RWPE1 (cell line): ENCODE measurements around the gene SYS1.

Experiments used
- CTCF ChIA-PET: fragments of 350-600 bp; sonication (Branson Sonifier 250); formaldehyde crosslinking; extraction: SDS; loops from one replicate; lab custom pipeline; 2021; lab: Yijun Ruan, JAX
- POLR2A ChIA-PET: fragments of 400-600 bp; formaldehyde crosslinking; extraction: SDS; loops from one replicate; lab custom pipeline; 2020; ENCODE audit warnings: antibody characterized with exemption; ENCODE audit not compliant: low non-redundant PET; lab: Yijun Ruan, JAX
- DNase-seq: peaks from one replicate; pipeline ENCODE4 v3.0.0; 2012; ENCODE audit warnings: low spot score
- H3K27ac ChIP-seq: fragments of 450-650 bp; 2 replicates; pipeline ENCODE4 v1.5.1; 2017
- TF ChIP-seq, protein P1 (sequence below): fragments of 450-650 bp; conservative IDR thresholded peaks from 2 replicates; pipeline ENCODE4 v1.5.1; 2017; ENCODE audit warnings: low read depth, mild to moderate bottlenecking

SYS1 gene

DNA sequence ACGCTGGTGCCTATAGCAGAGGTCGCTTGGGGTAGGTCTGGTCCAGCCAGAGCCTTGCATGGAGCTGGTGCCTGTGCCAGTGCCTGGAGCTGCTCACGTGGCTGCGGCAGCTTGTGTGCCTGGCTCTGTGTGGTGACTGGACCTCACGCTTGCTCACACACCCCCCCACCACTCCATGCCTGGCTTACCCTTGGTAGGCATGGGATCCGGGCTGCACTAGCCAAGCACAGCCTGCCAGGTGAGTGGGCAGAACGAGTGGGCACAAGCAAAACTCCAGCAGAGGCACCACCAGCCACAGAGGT is 32.1 kb downstream of the SYS1 start:
- TF ChIP-seq, protein P1, sequence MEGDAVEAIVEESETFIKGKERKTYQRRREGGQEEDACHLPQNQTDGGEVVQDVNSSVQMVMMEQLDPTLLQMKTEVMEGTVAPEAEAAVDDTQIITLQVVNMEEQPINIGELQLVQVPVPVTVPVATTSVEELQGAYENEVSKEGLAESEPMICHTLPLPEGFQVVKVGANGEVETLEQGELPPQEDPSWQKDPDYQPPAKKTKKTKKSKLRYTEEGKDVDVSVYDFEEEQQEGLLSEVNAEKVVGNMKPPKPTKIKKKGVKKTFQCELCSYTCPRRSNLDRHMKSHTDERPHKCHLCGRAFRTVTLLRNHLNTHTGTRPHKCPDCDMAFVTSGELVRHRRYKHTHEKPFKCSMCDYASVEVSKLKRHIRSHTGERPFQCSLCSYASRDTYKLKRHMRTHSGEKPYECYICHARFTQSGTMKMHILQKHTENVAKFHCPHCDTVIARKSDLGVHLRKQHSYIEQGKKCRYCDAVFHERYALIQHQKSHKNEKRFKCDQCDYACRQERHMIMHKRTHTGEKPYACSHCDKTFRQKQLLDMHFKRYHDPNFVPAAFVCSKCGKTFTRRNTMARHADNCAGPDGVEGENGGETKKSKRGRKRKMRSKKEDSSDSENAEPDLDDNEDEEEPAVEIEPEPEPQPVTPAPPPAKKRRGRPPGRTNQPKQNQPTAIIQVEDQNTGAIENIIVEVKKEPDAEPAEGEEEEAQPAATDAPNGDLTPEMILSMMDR = no peak
- no peak for DNase-seq
- CTCF ChIA-PET = interaction anchor here (1.5 kb wide), 1 partner anchor 8 kb away, joined by 5 read pairs; no protein-coding TSS in a partner anchor
- no peak overlapping the region for H3K27ac ChIP-seq
- POLR2A ChIA-PET = no interaction called here

DNA sequence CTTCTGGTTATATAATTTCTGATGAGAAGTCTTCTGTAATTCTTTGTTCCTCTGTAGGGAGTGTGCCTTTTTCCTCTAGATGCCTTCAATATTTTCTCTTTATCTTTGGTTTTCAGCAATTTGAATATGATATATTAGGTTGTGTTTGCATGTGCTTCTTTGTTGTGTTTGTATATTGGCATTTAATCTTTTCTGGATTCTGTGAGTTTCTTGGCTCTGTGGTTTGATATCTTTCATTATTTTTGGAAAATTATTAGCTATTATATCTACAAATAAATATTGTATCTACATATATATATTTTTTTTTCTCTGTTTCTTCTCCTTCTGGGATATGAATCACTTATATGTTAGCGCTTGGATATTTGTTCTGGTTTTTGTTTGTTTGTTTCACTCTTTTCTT is 36.1 kb downstream of the SYS1 start:
- TF ChIP-seq, protein P1 = no peak
- no peak overlapping the region for H3K27ac ChIP-seq
- ChIA-PET CTCF (no interaction called here), POLR2A (no interaction called here)
- DNase-seq = no peak

DNA sequence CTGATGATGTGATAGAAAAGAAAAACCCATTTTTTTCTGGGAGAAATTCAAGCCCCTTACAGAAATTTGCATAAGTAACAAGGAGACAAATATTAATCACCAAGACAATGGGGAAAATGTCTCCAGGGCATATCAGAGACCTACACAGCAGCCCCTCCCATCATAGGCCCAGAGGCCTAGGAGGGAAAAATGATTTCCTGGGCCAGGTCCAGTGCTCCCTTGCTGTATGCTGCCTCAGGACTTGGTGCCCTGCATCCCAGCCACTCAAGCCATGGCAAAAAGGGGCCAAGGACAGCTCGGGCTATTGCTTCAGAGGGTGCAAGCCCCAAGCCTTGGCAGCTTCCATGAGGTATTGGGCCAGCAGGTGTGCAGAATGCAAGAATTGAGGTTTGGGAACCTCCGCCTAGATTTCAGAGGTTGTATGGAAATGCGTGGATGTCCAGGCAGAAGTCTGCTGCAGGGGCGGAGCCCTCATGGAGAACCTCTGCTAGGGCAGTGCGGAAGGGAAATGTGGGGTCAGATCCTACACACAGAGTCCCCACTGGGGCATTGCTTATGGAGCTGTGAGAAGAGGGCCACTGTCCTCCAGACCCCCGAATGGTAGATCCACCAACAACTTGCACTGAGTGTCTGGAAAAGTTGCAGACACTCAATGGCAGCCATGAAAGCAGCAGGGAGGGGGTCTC is 37.5 kb downstream of the SYS1 start:
- CTCF ChIA-PET = interaction anchor here (0.7 to 1.3 kb wide), 2 partner anchors 37 to 82 kb away, joined by 3 read pairs; no protein-coding TSS in a partner anchor
- TF ChIP-seq, protein P1 = no peak
- no peak overlapping the region for H3K27ac ChIP-seq
- DNase-seq = no peak
- POLR2A ChIA-PET = no interaction called here

DNA sequence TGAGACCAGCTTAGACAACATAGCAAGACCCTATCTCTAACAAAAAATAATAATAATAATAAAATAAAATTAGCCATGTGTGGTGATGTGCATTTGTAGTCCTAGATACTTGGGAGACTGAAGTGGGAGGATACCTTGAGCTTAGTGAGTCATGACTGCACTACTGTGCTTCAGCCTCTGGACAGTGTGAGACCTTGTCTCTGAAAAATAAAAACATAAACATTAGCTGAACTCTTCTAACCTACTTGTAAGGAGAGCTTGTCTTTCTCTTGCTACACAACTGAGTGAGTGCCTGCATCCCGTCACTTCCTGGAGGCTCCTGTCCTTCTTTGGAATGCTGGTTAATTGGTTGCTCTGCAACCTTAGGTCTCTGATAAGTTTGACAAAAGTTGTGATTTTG is 40.0 kb downstream of the SYS1 start:
- ChIA-PET POLR2A (no interaction called here), CTCF (interaction anchor here (0.7 to 1.5 kb wide), 3 partner anchors 9 to 82 kb away, joined by 3 to 5 read pairs (median 5); no protein-coding TSS in a partner anchor)
- TF ChIP-seq, protein P1 = no peak
- H3K27ac ChIP-seq = no peak overlapping the region
- DNase-seq = no peak

DNA sequence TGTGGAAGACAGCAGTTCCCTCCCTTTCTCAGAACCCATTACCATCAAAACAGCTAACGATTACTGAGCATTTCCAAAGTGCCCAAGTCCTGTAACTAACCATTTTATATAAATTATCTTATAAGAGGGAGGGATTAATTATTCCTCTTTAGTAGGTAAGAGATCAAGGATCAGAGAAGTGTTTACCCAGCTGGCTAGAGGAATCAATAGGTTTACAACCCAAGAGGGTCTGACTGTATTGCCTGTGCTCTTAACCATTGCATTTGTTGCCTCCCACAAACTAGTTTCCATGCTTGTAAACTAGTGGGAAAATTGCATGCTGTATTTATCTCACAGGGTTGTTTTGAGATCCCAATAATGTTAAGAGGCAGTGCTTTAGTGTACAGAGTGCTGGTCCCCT is 41.5 kb downstream of the SYS1 start:
- CTCF ChIA-PET = interaction anchor here (0.5 to 1.6 kb wide), 7 partner anchors 11 to 93 kb away, joined by 3 to 5 read pairs (median 4); partner anchors contain the start of gene PIGT
- DNase-seq = no peak
- H3K27ac ChIP-seq = no peak overlapping the region
- POLR2A ChIA-PET = no interaction called here
- TF ChIP-seq, protein P1 = no peak

DNA sequence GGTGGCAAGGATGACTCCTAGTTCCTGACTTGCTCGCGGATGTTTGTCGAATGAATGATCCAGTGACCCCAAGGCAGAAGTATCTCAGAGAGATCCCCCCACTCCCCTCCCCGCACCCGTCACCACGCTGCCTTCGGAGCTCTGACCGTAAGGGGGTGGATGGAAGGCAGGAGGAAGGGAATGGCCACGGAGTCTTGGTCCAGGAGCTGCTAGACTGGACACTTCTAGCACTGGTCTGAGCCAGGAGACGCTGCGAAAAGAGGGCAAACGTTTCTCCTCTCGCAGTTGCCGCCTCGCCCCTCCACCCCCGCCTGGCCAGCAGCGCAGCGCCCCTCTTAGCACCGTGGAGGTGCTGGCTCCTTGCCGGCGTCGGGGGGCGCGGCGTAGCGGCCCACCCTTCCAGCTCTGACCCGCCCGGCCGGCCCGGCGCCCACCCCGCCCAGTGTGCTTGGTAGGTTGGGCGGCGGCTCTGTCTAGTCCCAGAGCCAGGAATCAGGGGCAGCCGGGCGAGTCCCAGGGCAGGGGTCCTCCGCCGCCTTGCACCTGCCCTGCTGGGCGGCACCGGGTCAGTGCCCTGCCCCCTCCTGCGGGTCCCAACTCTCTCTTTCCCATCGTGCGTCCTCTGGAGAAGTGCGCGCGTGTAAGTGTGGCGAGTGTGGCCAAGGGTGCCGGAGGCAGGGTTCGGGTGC is 42.8 kb downstream of the SYS1 start:
- peak; percentile 34 for DNase-seq
- ChIA-PET CTCF (interaction anchor here (0.6 to 1.4 kb wide), 4 partner anchors 59 to 365 kb away, joined by 3 to 4 read pairs (median 4); no protein-coding TSS in a partner anchor), POLR2A (interaction anchor here (0.9 kb wide), 1 partner anchor 43 kb away, joined by 3 read pairs; the partner anchor contains the start of gene SYS1)
- TF ChIP-seq, protein P1 = no peak
- peak overlapping the region; percentile 74 for H3K27ac ChIP-seq
